Measurements from ENCODE around the gene LSR.
"Not testable (repeated sequence)": the region's sequence is repeated elsewhere in the genome, so short reads cannot be mapped to it uniquely, and the experiment has no call there.

The LSR gene

DNA sequence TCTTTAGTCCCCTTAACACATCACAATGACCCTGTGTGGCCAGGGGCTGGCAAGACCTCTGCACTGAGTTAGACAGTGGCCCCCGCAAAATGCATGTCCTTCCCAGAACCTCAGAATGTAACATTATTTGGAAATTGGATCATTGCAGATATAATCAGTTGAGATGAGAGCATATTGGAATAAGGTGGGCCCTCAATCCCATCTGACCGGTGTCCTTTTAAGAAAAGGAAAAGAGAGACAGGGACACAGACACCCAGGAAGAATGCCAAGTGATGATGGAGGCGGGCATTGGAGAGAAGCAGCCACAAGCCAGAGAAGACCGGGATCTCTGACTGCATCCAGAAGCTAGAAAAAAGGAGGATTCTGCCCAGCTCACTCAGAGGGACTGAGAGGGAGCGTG lies 22.1 kb upstream of the LSR start:
- TF ChIP-seq, protein P1, sequence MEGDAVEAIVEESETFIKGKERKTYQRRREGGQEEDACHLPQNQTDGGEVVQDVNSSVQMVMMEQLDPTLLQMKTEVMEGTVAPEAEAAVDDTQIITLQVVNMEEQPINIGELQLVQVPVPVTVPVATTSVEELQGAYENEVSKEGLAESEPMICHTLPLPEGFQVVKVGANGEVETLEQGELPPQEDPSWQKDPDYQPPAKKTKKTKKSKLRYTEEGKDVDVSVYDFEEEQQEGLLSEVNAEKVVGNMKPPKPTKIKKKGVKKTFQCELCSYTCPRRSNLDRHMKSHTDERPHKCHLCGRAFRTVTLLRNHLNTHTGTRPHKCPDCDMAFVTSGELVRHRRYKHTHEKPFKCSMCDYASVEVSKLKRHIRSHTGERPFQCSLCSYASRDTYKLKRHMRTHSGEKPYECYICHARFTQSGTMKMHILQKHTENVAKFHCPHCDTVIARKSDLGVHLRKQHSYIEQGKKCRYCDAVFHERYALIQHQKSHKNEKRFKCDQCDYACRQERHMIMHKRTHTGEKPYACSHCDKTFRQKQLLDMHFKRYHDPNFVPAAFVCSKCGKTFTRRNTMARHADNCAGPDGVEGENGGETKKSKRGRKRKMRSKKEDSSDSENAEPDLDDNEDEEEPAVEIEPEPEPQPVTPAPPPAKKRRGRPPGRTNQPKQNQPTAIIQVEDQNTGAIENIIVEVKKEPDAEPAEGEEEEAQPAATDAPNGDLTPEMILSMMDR (conservative IDR thresholded peaks at IDR 0.05): no peak
- no peak for TF ChIP-seq ZFX (IDR thresholded peaks at IDR 0.05)

DNA sequence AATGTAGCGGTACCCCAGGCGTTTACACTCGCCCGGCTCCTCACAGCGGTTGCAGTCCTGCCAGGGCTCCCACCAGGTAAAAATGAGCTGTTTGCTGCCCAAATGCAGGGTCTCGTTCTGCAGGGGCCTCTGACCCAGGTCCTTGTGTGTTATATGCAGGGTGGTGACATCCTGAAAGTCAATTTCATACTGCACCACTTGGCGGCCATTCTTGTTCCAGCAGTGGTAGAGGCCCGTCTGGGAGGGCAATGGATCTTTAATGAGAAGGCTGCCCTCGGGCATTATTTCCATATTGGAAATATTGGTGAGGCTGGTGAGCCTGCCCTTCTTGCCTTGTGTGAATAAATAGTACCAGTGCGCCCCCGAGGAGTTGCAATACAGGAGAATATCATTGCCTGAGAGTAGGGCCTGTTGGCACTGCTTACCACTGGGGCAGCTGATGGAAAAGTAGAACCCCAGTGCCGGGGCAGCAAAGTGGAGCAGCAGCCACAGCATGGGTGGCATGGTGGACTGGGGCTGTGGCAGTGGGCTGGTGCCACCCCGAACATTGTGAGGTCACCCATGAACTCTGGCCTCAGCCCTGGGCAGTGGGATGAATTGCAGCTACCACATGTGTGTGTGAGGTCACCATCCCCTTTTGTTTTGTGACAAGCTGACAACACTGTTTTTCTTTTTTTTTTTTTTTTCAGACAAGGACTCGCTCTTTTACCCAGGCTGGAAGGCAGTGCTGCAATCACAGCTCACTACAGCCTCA lies 20.4 kb upstream of the LSR start, which contains the start of gene FAM187B:
TSS of gene FAM187B (minus strand) at position 563 of the 754 bp plus-strand sequence. CDS start at position 504, 59 bp downstream.
- TF ChIP-seq ZFX (IDR thresholded peaks at IDR 0.05): no peak
- TF ChIP-seq, protein P1 (conservative IDR thresholded peaks at IDR 0.05): no peak
- H3K27ac ChIP-seq: no peak within 1 kb of the TSS

More for the DNA sequence above, 22.1 kb upstream of the LSR start:
- H3K27ac ChIP-seq: no peak overlapping the region

DNA sequence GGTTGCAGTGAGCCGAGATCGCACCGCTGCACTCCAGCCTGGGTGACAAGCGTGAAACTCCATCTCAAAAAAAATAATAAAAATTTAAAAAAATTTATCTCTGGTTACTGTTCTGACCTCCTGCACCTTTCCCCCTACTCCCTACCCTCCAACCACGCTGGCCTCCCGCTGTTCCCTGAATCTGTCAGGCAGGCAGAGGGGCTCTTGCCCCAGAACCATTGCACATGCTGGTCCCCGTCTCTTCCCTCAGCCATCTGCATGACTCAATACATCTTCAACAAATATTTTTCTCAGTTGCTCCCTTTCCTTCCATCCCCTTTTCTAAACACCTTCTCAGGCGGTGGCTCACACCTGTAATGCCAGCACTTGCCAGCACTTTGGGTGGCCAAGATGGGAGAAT lies 19.2 kb upstream of the LSR start:
- no peak for TF ChIP-seq ZFX (IDR thresholded peaks at IDR 0.05)
- TF ChIP-seq, protein P1 (conservative IDR thresholded peaks at IDR 0.05): no peak
- H3K27ac ChIP-seq: no peak overlapping the region

DNA sequence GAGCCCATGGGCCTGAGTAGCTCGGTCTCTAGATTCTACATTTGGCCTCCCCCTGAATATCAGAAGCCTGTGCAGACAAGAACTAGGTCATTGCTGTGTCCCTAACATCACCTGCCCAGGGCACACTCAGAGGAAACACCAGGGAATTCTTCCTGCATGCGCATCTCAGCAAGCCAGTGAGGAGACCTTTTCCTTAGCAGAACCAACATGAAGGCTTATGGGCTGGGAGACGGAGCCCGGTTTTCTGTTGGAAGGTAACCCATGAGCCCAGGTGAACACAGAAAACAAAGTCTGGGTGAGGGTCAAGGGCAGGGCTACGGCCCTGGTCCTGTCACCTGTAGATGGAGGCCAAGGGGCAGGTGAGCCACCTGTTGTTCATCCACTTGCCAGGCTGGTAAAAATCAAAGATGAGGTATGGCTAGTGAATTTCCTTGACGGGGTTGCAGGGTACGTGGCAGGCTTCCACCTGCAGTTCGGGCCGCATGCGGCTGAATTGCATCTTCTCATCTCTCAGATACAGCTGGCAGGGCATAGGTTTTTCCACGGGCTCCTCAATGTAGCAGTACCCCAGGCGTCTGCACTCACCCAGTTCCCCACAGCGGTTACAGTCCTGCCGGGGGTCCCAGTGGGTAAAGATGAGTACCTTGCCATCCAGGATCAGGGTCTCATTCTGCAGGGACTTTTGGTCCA lies 16.7 kb upstream of the LSR start:
- TF ChIP-seq, protein P1 (conservative IDR thresholded peaks at IDR 0.05): no peak
- no peak for TF ChIP-seq ZFX (IDR thresholded peaks at IDR 0.05)
- H3K27ac ChIP-seq: no peak overlapping the region

DNA sequence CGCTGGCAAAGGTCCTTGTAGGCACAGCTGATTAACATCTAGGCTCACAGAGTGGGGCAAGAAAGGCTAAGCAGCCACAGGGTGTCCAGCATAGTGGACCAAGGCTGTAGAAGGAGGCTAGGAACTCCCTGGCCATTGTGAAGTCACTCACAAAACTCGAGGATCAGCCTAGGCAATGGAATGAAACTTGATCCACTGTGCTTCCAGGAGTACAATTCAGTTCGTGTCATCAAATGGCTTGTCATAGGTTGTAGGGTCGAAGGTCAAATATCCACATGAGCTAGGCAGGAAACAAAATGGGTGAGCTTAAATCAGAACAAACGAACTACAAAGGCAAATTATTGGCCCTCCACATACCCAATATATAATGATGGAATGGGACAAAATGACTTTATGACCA lies 15.9 kb upstream of the LSR start:
- no peak for TF ChIP-seq ZFX (IDR thresholded peaks at IDR 0.05)
- TF ChIP-seq, protein P1 (conservative IDR thresholded peaks at IDR 0.05): no peak
- no peak overlapping the region for H3K27ac ChIP-seq

DNA sequence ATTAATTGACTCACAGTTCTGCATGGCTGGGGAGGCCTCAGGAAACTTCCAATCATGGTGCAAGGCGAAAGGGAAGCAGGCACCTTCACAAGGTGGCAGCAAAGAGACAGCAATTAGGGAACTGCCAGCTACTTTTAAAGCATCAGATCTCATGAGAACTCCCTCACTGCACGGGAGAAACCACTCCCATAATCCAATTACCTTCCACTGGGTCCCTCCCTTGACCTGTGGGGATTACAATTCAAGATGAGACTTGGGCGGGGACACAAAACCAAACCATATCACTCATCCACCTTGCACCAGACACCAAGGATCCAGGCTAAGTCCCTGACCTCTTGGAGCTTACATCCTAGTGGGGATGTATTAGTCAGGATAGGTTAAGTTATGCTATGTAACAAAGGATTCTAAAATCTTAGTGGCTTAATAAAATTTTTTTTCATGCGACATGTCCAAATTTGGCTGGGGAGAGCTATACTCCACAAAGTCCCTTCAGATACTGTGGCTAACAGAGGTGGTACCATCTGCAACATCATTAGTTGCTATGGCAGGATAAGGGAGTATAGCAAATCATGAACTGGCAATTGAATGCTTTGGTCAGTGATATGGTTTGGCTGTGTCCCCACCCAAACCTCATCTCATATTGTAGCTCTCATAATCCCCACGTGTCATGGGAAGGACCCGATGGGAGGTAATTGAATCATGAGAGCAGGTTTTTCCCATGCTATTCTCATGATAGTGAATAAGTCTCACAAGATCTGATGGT lies 12.0 kb upstream of the LSR start:
- no peak for TF ChIP-seq ZFX (IDR thresholded peaks at IDR 0.05)
- TF ChIP-seq, protein P1 (conservative IDR thresholded peaks at IDR 0.05): no peak
- no peak overlapping the region for H3K27ac ChIP-seq

DNA sequence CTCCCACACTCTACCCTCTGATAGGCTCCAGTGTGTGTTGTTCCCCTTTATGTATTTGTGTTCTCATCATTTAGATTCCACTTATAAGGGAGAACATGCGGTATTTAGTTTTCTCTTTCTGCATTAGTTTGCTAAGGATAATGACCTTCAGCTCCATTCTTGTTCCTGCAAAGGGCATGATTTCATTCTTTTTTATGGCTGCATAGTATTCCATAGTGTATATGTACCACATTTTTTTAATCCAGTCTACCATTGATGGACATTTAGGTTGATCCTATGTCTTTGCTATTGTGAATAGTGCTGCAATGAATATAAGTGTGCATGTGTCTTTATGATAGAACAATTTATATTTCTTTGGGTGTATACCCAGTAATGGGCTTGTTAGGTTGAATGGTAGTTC lies 9.2 kb upstream of the LSR start:
- H3K27ac ChIP-seq: not testable (repeated sequence)
